Stimulated activated CD8-positive, alpha-beta memory T cell treated with anti-CD3 and anti-CD28 coated beads, Interleukin-4, amount 100 ng/mL, for 1 hour (primary cell): ENCODE measurements around the gene SDCCAG8.
A peak's percentile ranks its signal among the peaks of the same experiment; 100 is the strongest.
"Not testable (repeated sequence)": the region's sequence is repeated elsewhere in the genome, so short reads cannot be mapped to it uniquely, and the experiment has no call there.

Experiments used
- DNase-seq, 2 donors: peaks; one replicate each; pipeline ENCODE4 v3.0.0-alpha.2; 2020; ENCODE audit warnings: low read depth in 2 of 2, low spot score in 1 of 2

The SDCCAG8 gene

GRCh38 chr1:243255791-243256512 lies at the start of gene SDCCAG8:
Gene SDCCAG8, plus strand, starts transcription at chr1:243256041. Its CDS starts 133 bp downstream, at chr1:243256174.
- DNase-seq = peak; percentile 68 to 87

DNA sequence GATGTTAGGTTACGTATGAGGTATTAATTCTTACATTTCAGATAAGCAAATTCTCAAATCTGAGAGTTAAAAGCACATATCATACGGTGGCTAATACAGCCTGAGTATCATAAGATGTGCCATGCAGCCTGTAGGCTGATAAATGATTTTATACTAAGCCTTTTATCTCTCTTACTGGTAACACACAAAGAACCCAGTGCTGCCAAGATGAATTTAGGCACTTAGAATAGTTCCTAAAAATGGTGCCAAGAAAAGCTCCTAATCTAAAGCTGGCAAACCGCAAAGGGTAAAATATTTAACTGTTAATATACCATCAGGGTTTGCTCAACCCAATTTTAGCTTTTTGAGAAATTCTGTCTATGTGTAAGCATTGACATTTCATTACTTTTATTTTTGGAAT lies 43.9 kb upstream of the SDCCAG8 start:
- DNase-seq = not testable (repeated sequence)

DNA sequence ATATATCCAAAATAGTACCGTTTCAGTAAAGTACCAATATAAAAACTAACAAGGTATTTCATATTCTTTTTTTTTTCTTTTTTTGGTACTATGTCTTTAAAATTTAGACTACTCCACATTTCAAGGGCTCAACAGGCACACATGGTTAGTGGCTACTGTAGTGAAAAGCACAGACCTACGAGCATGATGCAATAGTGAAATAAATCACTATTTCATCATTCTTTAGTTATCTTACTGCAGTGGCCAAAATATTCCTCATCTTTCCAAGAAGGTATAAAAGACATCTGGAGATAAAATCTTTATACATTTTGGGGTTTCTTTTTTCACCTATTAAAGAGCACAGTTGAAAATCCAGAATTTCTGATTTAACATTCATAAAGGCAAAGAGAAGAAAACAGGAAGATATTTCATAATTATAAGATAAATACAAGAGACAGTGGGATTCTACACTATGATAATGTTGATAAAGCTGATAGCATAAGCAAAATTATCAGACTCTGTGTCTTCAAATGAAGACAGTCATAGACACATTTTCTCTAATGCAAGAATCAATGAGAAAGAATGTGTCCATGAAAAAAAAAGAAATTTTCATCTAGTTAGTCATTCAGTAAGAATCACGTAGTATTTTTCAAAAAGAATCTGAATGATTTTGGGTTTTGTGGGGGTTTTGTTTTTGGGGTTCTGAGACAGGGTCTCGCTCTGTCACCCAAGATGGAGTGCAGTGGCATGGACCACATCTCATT lies 42.6 kb upstream of the SDCCAG8 start:
- no peak for DNase-seq

GRCh38 chr1:243215276-243215875 lies 40.5 kb upstream of the SDCCAG8 start:
- not testable (repeated sequence) for DNase-seq

DNA sequence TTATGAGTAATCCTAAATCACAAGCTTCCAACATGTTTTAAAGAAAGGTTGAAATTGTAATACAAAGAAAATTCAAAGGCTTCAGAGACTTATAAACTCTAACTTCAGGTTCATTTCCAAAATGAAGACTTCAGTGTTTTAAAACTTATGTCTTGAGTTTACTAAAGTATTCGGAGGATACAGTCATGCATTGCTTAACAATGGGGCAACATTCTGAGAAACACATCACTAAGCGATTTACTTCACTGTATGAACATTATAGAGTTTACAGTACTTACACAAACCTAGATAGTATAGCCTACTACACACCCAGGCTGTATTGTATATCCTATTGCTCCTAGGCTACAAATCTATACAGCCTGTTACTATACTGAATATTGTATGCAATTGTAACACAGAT lies 39.1 kb upstream of the SDCCAG8 start:
- DNase-seq = no peak

- no peak for DNase-seq
These were observed 38.5 kb upstream of the SDCCAG8 start for GRCh38 chr1:243217349-243217748.

GRCh38 chr1:243218059-243218458 lies 37.8 kb upstream of the SDCCAG8 start:
- no peak for DNase-seq

DNA sequence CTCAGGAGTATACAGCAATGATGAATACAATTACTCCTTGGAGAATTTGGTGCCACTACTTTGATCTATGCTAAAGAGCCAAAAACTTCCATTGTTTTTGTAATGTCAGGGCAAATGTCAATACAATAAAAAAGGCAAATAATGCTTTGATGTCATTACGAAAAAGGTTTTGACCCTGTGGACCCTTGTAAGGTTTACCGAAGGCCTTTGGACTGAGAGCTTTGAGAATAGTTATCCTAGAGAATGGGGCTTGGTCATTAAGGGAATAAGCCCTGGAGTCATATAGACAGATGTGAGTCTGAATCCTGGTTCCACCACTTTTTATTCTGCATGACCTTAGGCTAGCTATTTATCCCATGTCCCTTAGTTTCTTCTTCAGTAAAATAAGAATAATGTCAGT lies 28.2 kb upstream of the SDCCAG8 start:
- DNase-seq = no peak

DNA sequence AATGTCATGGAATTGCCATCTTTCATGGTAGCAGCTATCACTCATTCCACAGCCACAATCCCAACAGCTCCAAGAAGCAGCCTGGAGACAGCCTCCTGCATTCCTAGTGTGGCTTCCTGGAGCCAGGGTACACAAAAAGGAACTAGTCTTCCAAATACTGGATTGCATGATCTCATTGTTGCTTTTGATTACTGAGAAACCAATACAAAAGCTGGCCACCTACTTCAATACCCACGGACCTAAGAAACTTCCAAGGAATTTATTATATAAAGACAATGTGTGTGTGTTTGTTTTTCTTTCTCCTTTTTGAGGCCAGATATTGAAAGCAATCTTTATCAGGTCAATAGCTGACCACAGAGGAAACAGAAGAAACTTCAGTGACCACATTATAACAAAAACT lies 26.3 kb upstream of the SDCCAG8 start:
- DNase-seq = no peak

- no peak for DNase-seq
These were observed 24.9 kb upstream of the SDCCAG8 start for GRCh38 chr1:243230914-243231313.

DNA sequence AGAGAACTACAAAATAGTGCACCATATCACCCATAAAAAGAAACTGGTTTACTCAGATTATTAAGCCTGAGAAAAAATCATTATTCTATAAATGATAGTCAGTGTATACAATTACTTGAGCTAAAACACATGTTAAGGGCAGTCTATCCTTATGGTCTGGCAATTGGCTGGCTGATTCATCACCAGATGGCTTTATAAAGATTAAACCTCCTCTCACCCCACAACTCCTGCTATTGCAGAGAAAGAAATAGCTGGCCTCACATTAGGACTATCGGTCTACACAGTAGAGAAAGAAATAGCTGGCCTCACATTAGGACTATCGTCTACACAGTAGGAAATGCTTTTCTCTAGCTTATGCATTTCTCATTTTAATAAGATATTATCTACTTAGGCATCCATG lies 21.9 kb upstream of the SDCCAG8 start:
- no peak for DNase-seq

GRCh38 chr1:243234978-243235647 lies 20.7 kb upstream of the SDCCAG8 start:
- no peak for DNase-seq

DNA sequence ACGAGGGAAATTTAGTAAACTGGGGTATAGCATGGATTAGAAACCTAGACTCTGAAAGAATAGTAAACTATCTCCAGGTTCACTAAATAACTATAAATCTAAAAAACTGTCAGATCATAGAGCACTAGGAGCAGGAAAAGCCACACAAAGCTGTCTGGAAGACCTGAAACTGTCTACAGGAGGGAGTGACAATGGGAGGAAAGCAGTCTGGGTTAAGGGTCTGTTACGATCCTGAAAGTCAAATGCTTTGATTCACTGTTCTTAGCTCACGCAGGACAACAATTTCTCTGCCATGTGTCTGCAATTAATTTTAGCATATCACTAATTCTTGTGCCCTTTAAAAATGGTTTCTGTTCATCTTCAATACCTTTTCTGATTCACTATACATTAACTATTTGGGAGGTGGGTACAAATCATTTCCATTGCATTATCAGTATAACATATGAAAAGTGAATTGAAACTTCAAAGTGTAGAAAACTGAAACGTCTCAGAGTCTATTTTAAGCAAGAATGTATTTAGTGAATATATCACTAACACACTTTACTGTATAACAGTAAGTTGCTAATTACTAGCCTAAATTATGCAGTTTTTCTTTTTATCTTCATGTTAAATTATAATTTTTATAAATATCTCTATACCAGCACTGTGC lies 19.1 kb upstream of the SDCCAG8 start:
- DNase-seq = no peak

GRCh38 chr1:243244432-243244841 lies 11.4 kb upstream of the SDCCAG8 start:
- DNase-seq = no peak

- DNase-seq = no peak
These were observed 8.9 kb upstream of the SDCCAG8 start for GRCh38 chr1:243246916-243247315.

DNA sequence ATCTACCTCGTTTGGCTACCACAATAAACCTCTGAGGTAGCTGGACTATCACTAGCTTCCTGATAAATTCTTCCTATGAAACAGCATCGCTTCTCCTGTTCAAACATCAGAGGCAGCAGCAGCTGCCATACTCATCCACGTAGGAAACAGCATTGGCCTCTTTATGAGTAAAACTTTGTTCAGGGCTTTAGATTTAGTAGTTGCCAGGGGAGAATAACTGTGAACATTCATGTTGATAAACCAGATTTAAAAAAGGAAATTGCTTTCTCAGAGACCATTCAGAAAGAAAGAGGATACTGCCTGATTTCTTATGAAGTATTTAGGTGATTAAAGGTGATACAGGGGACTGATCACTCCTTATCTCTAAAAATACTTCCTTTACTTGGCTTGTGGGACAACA lies 7.9 kb upstream of the SDCCAG8 start:
- no peak for DNase-seq

DNA sequence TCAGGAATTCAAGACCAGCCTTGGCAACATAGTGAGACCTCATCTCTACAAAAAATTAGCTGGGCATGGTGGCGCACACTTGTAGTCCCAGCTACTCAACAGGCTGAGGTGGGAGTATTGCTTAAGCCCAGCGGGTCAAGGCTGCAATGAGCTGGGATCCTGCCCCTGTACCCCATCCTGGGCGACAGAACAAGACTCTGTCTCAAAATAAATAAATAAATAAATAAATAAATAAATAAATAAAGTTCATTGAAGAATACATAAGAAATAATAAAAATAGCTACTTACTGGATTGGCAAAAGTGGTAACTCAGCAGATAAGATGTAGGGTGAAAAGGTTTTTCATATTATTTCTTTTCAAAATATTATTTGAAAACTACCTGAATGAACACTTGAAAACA lies 6.6 kb upstream of the SDCCAG8 start:
- DNase-seq = no peak

GRCh38 chr1:243250102-243250501 lies 5.7 kb upstream of the SDCCAG8 start:
- no peak for DNase-seq

DNA sequence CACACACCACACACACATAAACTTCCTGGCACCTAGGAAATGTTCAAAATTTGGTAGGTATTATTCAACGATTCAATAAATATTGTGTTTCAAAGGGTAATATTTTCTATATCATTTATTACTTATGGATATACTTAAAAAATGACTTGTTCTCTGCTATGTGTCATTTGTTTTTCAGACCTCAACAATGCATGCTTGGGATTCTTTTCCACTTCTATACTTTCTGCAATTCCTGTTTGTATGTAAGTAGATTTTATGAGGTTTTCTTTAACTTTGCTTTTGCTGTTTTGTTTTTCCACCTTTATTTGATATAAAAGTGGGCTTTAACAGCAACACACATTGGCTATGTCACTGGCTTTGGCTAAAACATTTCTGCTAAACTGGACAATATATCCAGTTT lies 4.3 kb upstream of the SDCCAG8 start:
- DNase-seq = no peak

- no peak for DNase-seq
These were observed 2.5 kb upstream of the SDCCAG8 start for GRCh38 chr1:243253211-243253925.

DNA sequence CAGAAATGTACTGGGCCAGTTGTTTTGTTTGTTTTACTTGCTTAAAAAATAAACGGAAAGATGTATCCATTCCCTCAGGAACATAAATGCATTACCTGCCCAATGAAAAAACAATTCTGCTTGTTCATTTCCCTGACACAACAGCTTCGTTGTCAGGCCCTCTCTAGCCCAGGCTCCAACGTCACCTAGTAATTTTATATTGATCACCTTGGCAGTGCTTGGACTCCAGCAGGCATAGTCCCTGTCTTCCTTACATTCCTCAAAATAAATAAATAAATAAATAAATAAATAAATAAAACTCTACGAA lies 2.0 kb upstream of the SDCCAG8 start:
- no peak for DNase-seq
